Esophagus squamous epithelium (tissue), 5 donors: ENCODE results near the gene BPIFB3. TPM values are rescaled to one million over a fixed set of nuclear protein-coding genes. Genes with fewer than 3 reads are reported as not detected.

Experiments
- DNase-seq: peaks from one replicate; lab custom pipeline; 2025; lab: John Stamatoyannopoulos, UW
- H3K27ac ChIP-seq, 4 donors: fragments of 200-600 bp; sonication (generic); one replicate each; pipeline ENCODE4 v1.5.1; 2016 to 2019; ENCODE audit warnings: mild to moderate bottlenecking in 1 of 4
- H3K27me3 ChIP-seq, 4 donors: fragments of 200-600 bp; sonication (generic); 1 replicate in 3 of 4; 2 replicates in 1 of 4; pipeline versions ENCODE4 v1.5.1 to v1.6.0; 2017 to 2021; ENCODE audit warnings: antibody characterized with exemption in 1 of 4
- H3K36me3 ChIP-seq, 3 donors: fragments of 200-600 bp; sonication (generic); one replicate each; pipeline ENCODE4 v1.5.1; 2016 to 2019
- H3K4me1 ChIP-seq, 3 donors: fragments of 200-600 bp; sonication (generic); one replicate each; pipeline ENCODE4 v1.5.1; 2017 to 2019
- H3K4me3 ChIP-seq, 4 donors: fragments of 200-600 bp; sonication (generic); 1 replicate in 3 of 4; 2 replicates in 1 of 4; pipeline ENCODE4 v1.5.1; 2016 to 2019; ENCODE audit warnings: mild to moderate bottlenecking in 2 of 4, moderate library complexity in 1 of 4
- H3K9me3 ChIP-seq, 3 donors: fragments of 200-600 bp; sonication (generic); one replicate each; pipeline ENCODE4 v1.5.1; 2016 to 2019
- CTCF ChIP-seq, 6 experiments: fragments of 450-650 bp in 4 of 6; fragments of 200-600 bp in 2 of 6; sonication (generic) in 2 of 6; IDR thresholded peaks; one replicate each; pipeline ENCODE4 v1.5.1; 2016 to 2019; ENCODE audit warnings: antibody characterized with exemption in 6 of 6, mild to moderate bottlenecking in 4 of 6, moderate library complexity in 4 of 6
- POLR2A ChIP-seq, 4 donors: fragments of 450-650 bp; IDR thresholded peaks; one replicate each; pipeline ENCODE4 v1.6.1; 2017; ENCODE audit warnings: antibody characterized with exemption in 4 of 4, mild to moderate bottlenecking in 4 of 4, moderate library complexity in 3 of 4
- WGBS, 2 donors: methylation state at CpG; one replicate each; pipeline ENCODE4 v1.1.5; 2018; 5-methylcytosine and 5-hydroxymethylcytosine counted together
- intact Hi-C: fragments of 100-400 bp; cut with DNase I; formaldehyde crosslinking; loops from one replicate; pipeline ENCODE4 v1.15.0; 2022
- total RNA-seq, 4 donors: library from RNA; depleted of rRNA; stranded (reverse); fragments of >200 nt; gene quantifications; one replicate each; pipeline ENCODE4 v1.1.0, GENCODE V29; 2016
- donor health status: DM: yes; HTN: yes; CAD: no.

BPIFB3 gene
- total RNA-seq, 4 donors from 2014 or later = not detected

DNA sequence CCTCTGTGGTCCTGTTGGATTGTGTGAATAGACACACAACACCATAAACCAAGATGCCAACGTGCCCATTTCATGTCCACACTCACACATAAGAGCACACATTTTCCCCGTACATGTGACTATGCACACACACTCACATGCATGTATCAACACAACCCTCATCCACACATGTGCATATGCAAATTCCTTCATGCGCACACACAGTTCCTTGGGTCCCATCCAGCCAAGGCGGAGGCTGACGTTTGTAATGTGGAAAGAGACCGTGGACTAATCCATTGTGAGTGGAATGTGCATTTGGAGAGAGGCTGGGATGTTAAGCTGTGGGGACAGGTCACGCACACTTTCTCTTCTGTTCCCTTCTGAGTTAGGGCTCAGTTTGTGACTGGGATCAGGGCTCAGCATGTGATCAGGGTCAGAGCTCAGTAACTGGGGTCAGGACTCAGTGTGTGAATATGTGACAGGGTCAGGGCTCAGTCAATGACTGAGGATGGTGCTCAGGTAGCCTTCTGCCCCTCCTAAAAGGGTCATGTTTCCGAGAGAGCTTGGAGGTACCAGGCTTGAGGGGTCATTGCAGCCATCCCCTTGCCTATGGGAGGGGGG lies 46.8 kb upstream of the BPIFB3 start:
- WGBS, 2 donors = 74 to 77% methylated on average over 7 of the region's 8 CpGs
- H3K27ac ChIP-seq = no peak overlapping the region
- intact Hi-C loops = no loop called here
- no peaks in the 10 kb centered on the region for H3K36me3 ChIP-seq
- no peak overlapping the region for H3K4me3 ChIP-seq
- no peak for DNase-seq
- peaks cover 0 to 25% (median 0%) of the 10 kb centered on the region in 4 donors for H3K27me3 ChIP-seq
- TF ChIP-seq CTCF (IDR thresholded peaks at IDR 0.05) = no peak
- TF ChIP-seq POLR2A (IDR thresholded peaks at IDR 0.05) = no peak
- peaks cover 0 to 8% (median 0%) of the 10 kb centered on the region in 3 donors for H3K4me1 ChIP-seq
- H3K9me3 ChIP-seq = no peaks in the 10 kb centered on the region

GRCh38 chr20:33007376-33008335 lies 46.0 kb upstream of the BPIFB3 start, which contains the start of gene BPIFB2:
Gene BPIFB2 (plus strand): TSS chr20:33007704. CDS start chr20:33008575, 871 bp downstream.
- H3K27ac ChIP-seq = no peak within 1 kb of the TSS
- no peaks in the 10 kb centered on the region for H3K36me3 ChIP-seq
- H3K4me3 ChIP-seq = no peak within 1 kb of the TSS
- H3K4me1 ChIP-seq = peaks cover 0 to 8% (median 0%) of the 10 kb centered on the region in 3 donors
- DNase-seq = no peak
- H3K9me3 ChIP-seq = no peaks in the 10 kb centered on the region
- peaks cover 0 to 31% (median 0%) of the 10 kb centered on the region in 4 donors for H3K27me3 ChIP-seq
- TF ChIP-seq CTCF (IDR thresholded peaks at IDR 0.05) (no peak), POLR2A (IDR thresholded peaks at IDR 0.05) (no peak)
- intact Hi-C loops = no loop called here
- 91 to 100% methylated on average over 2 to 4 of the region's 11 CpGs for WGBS, 2 donors

- intact Hi-C loops = no loop called here
- DNase-seq = no peak
Observed at GRCh38 chr20:33008336-33009213, 45.1 kb upstream of the BPIFB3 start.

More at GRCh38 chr20:33008336-33009213, 45.1 kb upstream of the BPIFB3 start:
- WGBS, 2 donors = 81 to 84% methylated on average over 14 to 22 of the region's 23 CpGs
- Histone ChIP-seq H3K27ac (no peak overlapping the region), H3K27me3 (peaks cover 0 to 41% (median 0%) of the 10 kb centered on the region in 4 donors), H3K4me3 (no peak overlapping the region), H3K36me3 (no peaks in the 10 kb centered on the region), H3K9me3 (no peaks in the 10 kb centered on the region), H3K4me1 (peaks cover 0 to 8% (median 0%) of the 10 kb centered on the region in 3 donors)
- TF ChIP-seq CTCF (IDR thresholded peaks at IDR 0.05) (no peak), POLR2A (IDR thresholded peaks at IDR 0.05) (no peak)
